ENCODE data around the gene MEI4. TPM values are rescaled to one million over a fixed set of nuclear protein-coding genes. Genes with fewer than 3 reads are reported as not detected.

MEI4 gene
- total and polyA plus RNA-seq, 10 of the 15 experiments (the other 5 are each of a cell fraction or from before 2014, with no cell fraction given) = 0.03 to 0.04 (median 0.03) TPM; not detected in 7

GRCh38 chr6:77763124-77763523, 110.3 kb downstream of the MEI4 start:
- ChIA-PET SMC1A (ENCODE audit: uncharacterized antibody, unreplicated experiment) (no interaction called here), RAD21 (ENCODE audit: unreplicated experiment) (no interaction called here), CTCF (no interaction called here), POLR2A (interaction anchor here (0.9 kb wide), 1 partner anchor 16 kb away, joined by 3 read pairs; no protein-coding TSS in a partner anchor)
- no peak overlapping the region for H3K27ac ChIP-seq (ENCODE audit: control insufficient read depth, insufficient read depth)
- DNase-seq (ENCODE audit: low read depth, low spot score) = no peak
- intact Hi-C loops (cut with micrococcal nuclease; ENCODE audit: unreplicated experiment) (no loop called here), in situ Hi-C loops (cut with MboI) (no loop called here)
- H3K9ac ChIP-seq (ENCODE audit: control insufficient read depth, insufficient read depth, low read length) = no peak overlapping the region
- H3K9me3 ChIP-seq (replicated peaks; ENCODE audit: control insufficient read depth, insufficient read depth, low read length) = no peaks in the 10 kb centered on the region
- H4K20me1 ChIP-seq (ENCODE audit: control insufficient read depth, insufficient read depth) = no peaks in the 10 kb centered on the region
- H3K4me1 ChIP-seq (ENCODE audit: control insufficient read depth, insufficient read depth, low read length) = no peaks in the 10 kb centered on the region
- TF ChIP-seq SMAD1 (IDR thresholded peaks at IDR 0.05; ENCODE audit: low read depth, partially characterized antibody) (no peak), ZSCAN29 (IDR thresholded peaks at IDR 0.05) (no peak), NBN (IDR thresholded peaks at IDR 0.05) (no peak), SIN3A (IDR thresholded peaks at IDR 0.05; ENCODE audit: low read depth, low read length) (no peak), CREM (IDR thresholded peaks at IDR 0.05; ENCODE audit: low read depth) (no peak), BRCA1 (IDR thresholded peaks at IDR 0.05; ENCODE audit: low read depth, low read length) (no peak), RAD21 (IDR thresholded peaks at IDR 0.05; ENCODE audit: insufficient read depth, low read depth, low read length) (no peak), YY1 (IDR thresholded peaks at IDR 0.05; ENCODE audit: low read depth, low read length) (no peak), USF2 (IDR thresholded peaks at IDR 0.05; ENCODE audit: borderline replicate concordance, low read depth, low read length) (no peak), STAT1 (conservative IDR thresholded peaks at IDR 0.05) (no peak), SMARCA5 (IDR thresholded peaks at IDR 0.05) (no peak), SMAD5 (IDR thresholded peaks at IDR 0.05; ENCODE audit: low read depth) (no peak), ZNF592 (IDR thresholded peaks at IDR 0.05) (no peak)
- no peak overlapping the region for H3K4me2 ChIP-seq (ENCODE audit: control insufficient read depth, insufficient read depth)
- no peaks in the 10 kb centered on the region for H3K27me3 ChIP-seq (replicated peaks in 1 of 2; ENCODE audit: control insufficient read depth in 2 of 2, insufficient read depth in 2 of 2, low read length in 1 of 2)
- 0% methylated on average over 2 of the region's 2 CpGs for WGBS (ENCODE audit: insufficient coverage, insufficient replicate concordance, low lambda C conversion rate, missing lambda C conversion rate)
- no TSS peak for BruUV-seq (replicated peaks)
- no peaks in the 10 kb centered on the region for H3K79me2 ChIP-seq (ENCODE audit: control insufficient read depth, insufficient read depth, low read length)
- no peaks in the 10 kb centered on the region for H3K36me3 ChIP-seq (ENCODE audit: control insufficient read depth in 2 of 2, insufficient read depth in 2 of 2, low read length in 1 of 2)
- H3K4me3 ChIP-seq = no peak overlapping the region
- no peak overlapping the region for H2AFZ ChIP-seq (ENCODE audit: control insufficient read depth, low read depth, low read length)
- no peak for ATAC-seq
- FAIRE-seq = no peak

Measured in GM12878 (cell line).